Stimulated activated effector memory CD8-positive, alpha-beta T cell treated with anti-CD3 and anti-CD28 coated beads, Interleukin-12 subunit alpha, Interleukin-12 subunit beta, amount 100 ng/mL, for 72 hours (primary cell): Measurements from ENCODE around the gene YPEL1.
A peak's percentile ranks its signal among the peaks of the same experiment; 100 is the strongest.
"Not testable (repeated sequence)": the region's sequence is repeated elsewhere in the genome, so short reads cannot be mapped to it uniquely, and the experiment has no call there.

Experiments used
- ATAC-seq: fragments of 150-1000 bp; cut with Tn5 transposase; 2 replicates; pipeline ENCODE4 v1.10.0; 2021
- DNase-seq, 2 donors: peaks; one replicate each; pipeline ENCODE4 v3.0.0; 2021 to 2022; ENCODE audit warnings: low spot score in 2 of 2
- H3K27ac Mint-ChIP-seq: one replicate; pipeline ENCODE4 v1.8.0; 2022; ENCODE audit warnings: mild to moderate bottlenecking, mixed read lengths
- H3K36me3 Mint-ChIP-seq: one replicate; pipeline ENCODE4 v1.8.0; 2022; ENCODE audit warnings: mild to moderate bottlenecking, mixed read lengths
- H3K4me1 Mint-ChIP-seq: one replicate; pipeline ENCODE4 v1.8.0; 2022; ENCODE audit warnings: mixed read lengths
- H3K4me3 Mint-ChIP-seq: one replicate; pipeline ENCODE4 v1.8.0; 2022; ENCODE audit warnings: mild to moderate bottlenecking, mixed read lengths
- H3K9me3 Mint-ChIP-seq: one replicate; pipeline ENCODE4 v1.8.0; 2022; ENCODE audit warnings: mixed read lengths

The YPEL1 gene

DNA sequence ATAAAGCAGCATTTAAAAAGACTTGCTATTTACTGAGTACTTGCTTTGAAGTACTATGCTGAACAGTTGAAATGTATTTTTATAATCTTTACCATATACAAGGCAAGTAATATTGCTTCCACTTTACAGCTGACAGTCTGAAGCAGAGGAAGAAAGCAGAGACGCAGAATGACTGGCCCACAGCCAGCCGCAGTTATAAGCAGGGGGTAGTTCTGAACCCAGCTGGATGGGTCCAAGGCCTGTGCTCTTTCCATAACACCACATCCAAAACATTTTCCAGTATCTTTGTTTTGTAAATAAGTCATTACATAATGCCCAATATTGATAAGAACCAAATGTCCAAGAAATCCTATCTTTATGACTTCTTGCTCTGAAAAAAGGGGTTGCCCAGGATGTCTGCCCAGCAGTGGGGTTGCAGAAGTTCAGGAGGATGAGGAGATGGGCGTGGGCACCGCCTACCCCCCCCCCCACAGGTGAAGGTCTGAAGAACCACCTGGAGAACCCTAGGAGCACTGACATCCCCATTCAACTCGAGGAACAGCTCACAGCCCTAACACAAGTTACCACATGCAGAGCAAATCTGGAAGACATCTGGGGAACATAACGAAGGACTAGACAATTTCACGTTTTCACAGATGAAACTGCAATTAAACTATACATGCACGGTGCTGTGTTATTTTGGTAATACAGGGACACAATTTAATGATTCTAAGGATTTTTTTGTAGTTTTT is 24.2 kb upstream of the YPEL1 start:
- Mint-ChIP-seq H3K27ac (no peak overlapping the region), H3K4me1 (peaks cover 83% of the 10 kb centered on the region), H3K36me3 (peaks cover 55% of the 10 kb centered on the region), H3K9me3 (no peaks in the 10 kb centered on the region), H3K4me3 (no peak overlapping the region)
- no peak for DNase-seq
- ATAC-seq = no peak

DNA sequence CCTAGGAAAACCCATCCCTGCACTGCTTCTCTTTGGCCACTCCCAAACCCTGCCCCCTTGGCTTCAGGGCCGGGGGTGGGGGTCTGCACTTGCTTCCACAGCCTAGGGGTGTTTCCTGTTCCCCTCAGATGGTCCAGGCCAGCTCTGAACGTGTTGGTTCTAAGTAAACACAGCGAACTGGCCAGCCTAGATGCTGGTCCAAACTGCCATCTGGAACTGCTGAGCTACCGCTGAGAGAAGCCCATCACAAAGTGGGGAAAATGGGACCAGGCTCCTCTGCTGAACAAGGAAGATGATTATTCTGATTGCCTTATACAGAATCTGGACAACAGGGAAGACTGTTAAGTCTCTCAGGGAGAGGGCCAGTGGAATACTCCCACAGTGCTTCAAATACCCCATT is 23.5 kb upstream of the YPEL1 start:
- H3K4me3 Mint-ChIP-seq = no peak overlapping the region
- peaks cover 48% of the 10 kb centered on the region for H3K36me3 Mint-ChIP-seq
- H3K9me3 Mint-ChIP-seq = no peaks in the 10 kb centered on the region
- DNase-seq (no peak), ATAC-seq (no peak)
- peaks cover 75% of the 10 kb centered on the region for H3K4me1 Mint-ChIP-seq
- no peak overlapping the region for H3K27ac Mint-ChIP-seq

DNA sequence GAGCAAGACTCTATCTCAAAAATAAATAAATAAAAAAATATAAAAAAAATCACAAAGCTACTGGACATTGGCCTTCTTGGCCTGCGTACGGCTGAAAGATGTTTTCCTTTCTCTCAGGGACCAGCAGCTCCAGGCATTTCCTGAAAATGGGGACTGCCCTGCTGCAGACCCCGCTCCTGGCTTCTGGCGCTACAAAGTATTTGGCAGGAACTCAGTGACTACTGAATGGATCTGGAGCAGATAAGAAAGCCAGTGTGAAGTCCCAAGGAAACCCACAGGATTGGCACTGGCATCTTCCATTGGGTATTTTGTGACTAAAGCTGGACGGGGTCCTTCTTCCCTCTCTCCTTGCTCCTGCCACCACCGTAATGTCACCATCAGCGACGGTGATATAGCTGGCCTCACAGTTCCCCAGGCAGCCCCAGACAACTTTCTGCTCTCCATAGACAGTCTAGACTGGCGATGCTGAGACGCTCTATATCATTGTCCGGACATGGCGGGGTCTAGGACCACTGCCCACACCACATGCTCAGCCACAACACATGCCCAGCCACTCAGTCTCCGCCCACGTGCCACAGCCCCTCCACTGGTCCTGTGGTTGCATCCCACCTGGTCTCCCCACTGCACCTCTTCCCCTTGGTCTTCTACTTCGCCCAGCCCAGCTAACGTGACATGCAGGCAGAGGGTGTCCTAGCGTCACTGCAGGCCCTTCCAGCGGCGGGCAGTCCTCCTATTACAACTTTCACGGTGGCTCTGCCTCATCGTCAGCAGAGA is 22.7 kb upstream of the YPEL1 start:
- Mint-ChIP-seq H3K27ac (no peak overlapping the region), H3K36me3 (peaks cover 41% of the 10 kb centered on the region)

DNA sequence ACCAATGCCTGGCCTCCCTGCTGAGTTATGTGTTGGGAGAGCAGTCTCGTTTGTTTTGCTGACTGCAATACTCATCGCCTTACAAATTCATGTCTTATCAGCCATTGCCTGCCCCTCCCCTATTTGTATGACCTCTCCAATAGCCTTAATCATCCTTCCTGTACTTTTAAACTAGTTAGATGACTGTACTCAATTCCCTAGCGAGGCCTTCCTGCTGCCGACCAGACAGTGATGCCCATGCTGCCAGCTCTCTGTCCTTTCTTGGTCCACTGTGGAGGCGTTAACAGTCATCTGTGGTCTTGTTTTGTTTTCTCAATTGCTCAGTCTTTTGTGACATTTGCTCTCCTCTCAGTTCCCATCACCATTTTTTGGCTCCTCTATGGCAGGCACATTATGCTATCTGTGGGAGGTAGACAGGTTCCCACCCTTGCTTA is 20.3 kb upstream of the YPEL1 start:
- H3K27ac Mint-ChIP-seq = no peak overlapping the region
- ATAC-seq (peak; percentile 85), DNase-seq (no peak)
- H3K36me3 Mint-ChIP-seq = peaks cover 33% of the 10 kb centered on the region
- H3K9me3 Mint-ChIP-seq = no peaks in the 10 kb centered on the region
- no peak overlapping the region for H3K4me3 Mint-ChIP-seq
- H3K4me1 Mint-ChIP-seq = peaks cover 54% of the 10 kb centered on the region

More for the DNA sequence above, 22.7 kb upstream of the YPEL1 start:
- Mint-ChIP-seq H3K4me1 (peaks cover 67% of the 10 kb centered on the region), H3K9me3 (no peaks in the 10 kb centered on the region), H3K4me3 (no peak overlapping the region)
- ATAC-seq (no peak), DNase-seq (no peak)

- Mint-ChIP-seq H3K27ac (no peak overlapping the region), H3K4me1 (peaks cover 42% of the 10 kb centered on the region), H3K36me3 (peaks cover 26% of the 10 kb centered on the region), H3K9me3 (no peaks in the 10 kb centered on the region), H3K4me3 (no peak overlapping the region)
- DNase-seq (no peak), ATAC-seq (no peak)
Observed at GRCh38 chr22:21754523-21754922, 18.9 kb upstream of the YPEL1 start.

GRCh38 chr22:21753374-21754111 is 17.9 kb upstream of the YPEL1 start:
- Mint-ChIP-seq H3K4me1 (peaks cover 32% of the 10 kb centered on the region), H3K9me3 (no peaks in the 10 kb centered on the region), H3K27ac (no peak overlapping the region), H3K36me3 (peaks cover 21% of the 10 kb centered on the region), H3K4me3 (no peak overlapping the region)
- ATAC-seq (no peak), DNase-seq (no peak)

- ATAC-seq = no peak
- no peak for DNase-seq
- H3K4me3 Mint-ChIP-seq = no peak overlapping the region
- H3K9me3 Mint-ChIP-seq = no peaks in the 10 kb centered on the region
- H3K36me3 Mint-ChIP-seq = peaks cover 9% of the 10 kb centered on the region
- peaks cover 26% of the 10 kb centered on the region for H3K4me1 Mint-ChIP-seq
- H3K27ac Mint-ChIP-seq = no peak overlapping the region
Observed at GRCh38 chr22:21752276-21752675, 16.7 kb upstream of the YPEL1 start.

DNA sequence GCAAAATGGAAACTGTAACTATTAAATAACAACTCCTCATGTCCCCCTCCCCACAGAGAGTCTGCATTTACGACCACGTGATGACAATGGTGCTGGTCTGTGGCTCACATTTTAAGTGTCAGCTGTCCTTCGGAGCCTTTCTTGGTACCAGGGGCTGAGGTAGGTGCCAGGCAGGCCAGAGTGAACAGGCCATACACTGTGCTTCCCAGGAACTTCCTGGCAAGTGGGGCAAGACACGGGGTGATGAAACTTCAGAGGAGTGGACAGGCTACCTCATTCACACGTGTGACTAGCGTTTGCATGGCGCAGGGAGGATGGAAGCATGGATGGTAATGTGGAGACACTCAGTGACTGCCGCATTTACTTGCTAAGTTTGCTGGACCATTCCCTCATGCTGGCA is 10.4 kb upstream of the YPEL1 start:
- Mint-ChIP-seq H3K4me3 (no peak overlapping the region), H3K27ac (no peak overlapping the region), H3K4me1 (peaks cover 8% of the 10 kb centered on the region), H3K36me3 (no peaks in the 10 kb centered on the region), H3K9me3 (no peaks in the 10 kb centered on the region)
- no peak for ATAC-seq
- DNase-seq = no peak

- peaks cover 13% of the 10 kb centered on the region for H3K4me1 Mint-ChIP-seq
- not testable (repeated sequence) for H3K4me3 Mint-ChIP-seq, H3K27ac Mint-ChIP-seq, ATAC-seq, H3K9me3 Mint-ChIP-seq, H3K36me3 Mint-ChIP-seq, DNase-seq
Observed at GRCh38 chr22:21744917-21745316, 9.3 kb upstream of the YPEL1 start.

DNA sequence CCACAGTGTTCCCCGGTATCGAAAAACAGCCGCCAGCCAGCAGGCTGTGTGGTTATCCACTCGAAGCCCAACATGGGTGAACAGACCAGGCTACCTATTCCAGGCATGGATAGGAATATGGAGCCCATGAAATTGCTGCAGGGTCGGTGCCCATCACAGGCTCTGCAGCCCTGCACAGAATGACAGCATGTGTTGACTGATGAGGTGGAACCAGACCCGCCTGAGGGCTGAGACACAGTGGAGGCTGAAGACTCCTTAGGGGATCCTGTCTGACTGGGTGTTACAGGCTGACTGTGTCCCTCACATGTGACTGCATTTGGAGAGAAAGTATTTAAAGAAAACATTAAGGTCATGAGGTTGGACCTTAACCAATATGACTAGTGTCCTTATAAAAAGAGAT is 6.2 kb upstream of the YPEL1 start:
- H3K27ac Mint-ChIP-seq = no peak overlapping the region
- no peak overlapping the region for H3K4me3 Mint-ChIP-seq

GRCh38 chr22:21741059-21741458 is 5.5 kb upstream of the YPEL1 start:
- Mint-ChIP-seq H3K9me3 (no peaks in the 10 kb centered on the region), H3K4me3 (no peak overlapping the region), H3K27ac (no peak overlapping the region), H3K36me3 (no peaks in the 10 kb centered on the region), H3K4me1 (peaks cover 29% of the 10 kb centered on the region)
- no peak for DNase-seq
- no peak for ATAC-seq

More for the DNA sequence above, 6.2 kb upstream of the YPEL1 start:
- ATAC-seq (no peak), DNase-seq (no peak)
- Mint-ChIP-seq H3K36me3 (no peaks in the 10 kb centered on the region), H3K9me3 (no peaks in the 10 kb centered on the region), H3K4me1 (peaks cover 29% of the 10 kb centered on the region)

- Mint-ChIP-seq H3K36me3 (no peaks in the 10 kb centered on the region), H3K4me1 (peaks cover 33% of the 10 kb centered on the region), H3K27ac (no peak overlapping the region), H3K4me3 (no peak overlapping the region), H3K9me3 (no peaks in the 10 kb centered on the region)
- no peak for ATAC-seq
- DNase-seq = no peak
Observed at GRCh38 chr22:21739828-21740377, 4.3 kb upstream of the YPEL1 start.

DNA sequence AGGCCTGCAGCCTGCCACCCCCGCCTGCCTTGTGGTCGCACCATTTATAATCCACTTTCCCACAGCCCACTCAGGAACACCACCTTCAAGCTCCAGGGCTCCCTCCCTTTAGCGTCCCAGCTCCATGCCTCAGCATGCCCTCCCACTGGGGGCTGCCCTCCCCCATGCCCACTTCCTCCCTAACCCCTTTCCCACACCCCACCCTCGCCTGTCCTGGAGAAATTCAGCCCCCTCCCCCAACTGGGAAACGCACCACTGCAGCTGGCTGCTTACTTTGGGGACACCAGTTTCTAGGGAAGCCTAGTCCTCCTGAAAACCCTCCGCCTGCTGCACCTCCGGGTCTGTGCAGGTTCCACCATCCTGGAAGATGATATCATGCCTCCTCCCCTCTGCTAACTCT is 3.4 kb upstream of the YPEL1 start:
- Mint-ChIP-seq H3K4me3 (no peak overlapping the region), H3K27ac (no peak overlapping the region), H3K4me1 (peaks cover 35% of the 10 kb centered on the region), H3K9me3 (no peaks in the 10 kb centered on the region), H3K36me3 (no peaks in the 10 kb centered on the region)
- ATAC-seq = no peak
- no peak for DNase-seq

- Mint-ChIP-seq H3K27ac (no peak overlapping the region), H3K4me3 (no peak overlapping the region), H3K4me1 (peaks cover 42% of the 10 kb centered on the region), H3K36me3 (no peaks in the 10 kb centered on the region), H3K9me3 (no peaks in the 10 kb centered on the region)
- ATAC-seq (no peak), DNase-seq (no peak)
Observed at GRCh38 chr22:21738081-21738480, 2.5 kb upstream of the YPEL1 start.

DNA sequence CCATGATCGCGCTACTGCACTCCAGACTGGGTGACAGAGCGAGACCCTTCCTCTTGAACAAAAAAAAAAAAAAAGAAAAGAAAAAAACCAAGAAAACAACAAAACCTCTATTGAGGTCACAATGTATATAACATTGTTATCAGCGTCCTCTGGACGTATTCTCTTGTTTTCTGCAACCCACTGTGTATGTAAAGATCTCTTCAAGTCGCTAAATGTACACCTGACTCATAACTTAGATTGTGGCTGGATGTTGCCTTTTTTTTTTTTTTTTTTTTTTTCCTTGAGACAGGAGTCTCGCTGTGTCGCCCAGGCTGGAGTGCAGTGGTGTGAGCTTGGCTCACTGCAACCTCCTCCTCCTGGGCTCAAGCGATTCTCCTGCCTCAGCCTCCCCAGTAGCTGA is 1.4 kb upstream of the YPEL1 start:
- Mint-ChIP-seq H3K4me1 (peaks cover 42% of the 10 kb centered on the region), H3K27ac (no peak overlapping the region), H3K4me3 (peak overlapping the region; percentile 77), H3K36me3 (no peaks in the 10 kb centered on the region), H3K9me3 (no peaks in the 10 kb centered on the region)
- DNase-seq (no peak), ATAC-seq (no peak)
